Stimulated activated naive B cell treated with anti-CD40 and anti-IgM and Interleukin-4, amounts not matched to agents 10 μg/mL and 1 μg/mL and 100 μg/mL, for 72 hours (primary cell): ENCODE results near the gene SELPLG.

Source experiments
- ATAC-seq, 2 donors: fragments of 150-1000 bp; cut with Tn5 transposase; replicated peaks; 2 replicates each; pipeline ENCODE4 v1.10.0; 2021; ENCODE audit warnings: moderate library complexity in 1 of 2
- DNase-seq: peaks from one replicate; pipeline ENCODE4 v3.0.0; 2021
- H3K27ac Mint-ChIP-seq: one replicate; pipeline ENCODE4 v1.8.0; 2022; ENCODE audit warnings: mild to moderate bottlenecking, mixed read lengths
- H3K27me3 Mint-ChIP-seq, 2 donors: one replicate each; pipeline ENCODE4 v1.8.0; 2022; ENCODE audit warnings: mixed read lengths in 2 of 2
- H3K36me3 Mint-ChIP-seq, 2 donors: one replicate each; pipeline ENCODE4 v1.8.0; 2022; ENCODE audit warnings: mixed read lengths in 2 of 2, mild to moderate bottlenecking in 1 of 2
- H3K4me1 Mint-ChIP-seq, 2 donors: one replicate each; pipeline ENCODE4 v1.8.0; 2022; ENCODE audit warnings: mixed read lengths in 2 of 2, mild to moderate bottlenecking in 1 of 2
- H3K4me3 Mint-ChIP-seq, 2 donors: one replicate each; pipeline ENCODE4 v1.8.0; 2022; ENCODE audit warnings: mild to moderate bottlenecking in 2 of 2, mixed read lengths in 2 of 2, moderate library complexity in 1 of 2
- H3K9me3 Mint-ChIP-seq, 2 donors: one replicate each; pipeline ENCODE4 v1.8.0; 2022; ENCODE audit warnings: mixed read lengths in 2 of 2, mild to moderate bottlenecking in 1 of 2

SELPLG gene

GRCh38 chr12:108647585-108648287, 14.0 kb upstream of the SELPLG start:
- no peaks in the 10 kb centered on the region for H3K9me3 Mint-ChIP-seq
- no peak for ATAC-seq
- DNase-seq: no peak
- H3K27me3 Mint-ChIP-seq: no peaks in the 10 kb centered on the region
- H3K4me1 Mint-ChIP-seq: peaks cover 32 to 62% of the 10 kb centered on the region in 2 donors
- peak overlapping the region; percentile 2 for H3K27ac Mint-ChIP-seq
- H3K4me3 Mint-ChIP-seq: no peak overlapping the region
- H3K36me3 Mint-ChIP-seq: peaks cover 30 to 59% of the 10 kb centered on the region in 2 donors

- no peaks in the 10 kb centered on the region for H3K9me3 Mint-ChIP-seq
- ATAC-seq (no peak), DNase-seq (no peak)
- no peaks in the 10 kb centered on the region for H3K27me3 Mint-ChIP-seq
- peaks cover 28 to 55% of the 10 kb centered on the region in 2 donors for H3K36me3 Mint-ChIP-seq
- H3K4me1 Mint-ChIP-seq: peaks cover 34 to 64% of the 10 kb centered on the region in 2 donors
- H3K27ac Mint-ChIP-seq: peak overlapping the region; percentile 70
- H3K4me3 Mint-ChIP-seq: peak overlapping the region; percentile 10 to 32
Measured at GRCh38 chr12:108646600-108647579, 13.2 kb upstream of the SELPLG start.

DNA sequence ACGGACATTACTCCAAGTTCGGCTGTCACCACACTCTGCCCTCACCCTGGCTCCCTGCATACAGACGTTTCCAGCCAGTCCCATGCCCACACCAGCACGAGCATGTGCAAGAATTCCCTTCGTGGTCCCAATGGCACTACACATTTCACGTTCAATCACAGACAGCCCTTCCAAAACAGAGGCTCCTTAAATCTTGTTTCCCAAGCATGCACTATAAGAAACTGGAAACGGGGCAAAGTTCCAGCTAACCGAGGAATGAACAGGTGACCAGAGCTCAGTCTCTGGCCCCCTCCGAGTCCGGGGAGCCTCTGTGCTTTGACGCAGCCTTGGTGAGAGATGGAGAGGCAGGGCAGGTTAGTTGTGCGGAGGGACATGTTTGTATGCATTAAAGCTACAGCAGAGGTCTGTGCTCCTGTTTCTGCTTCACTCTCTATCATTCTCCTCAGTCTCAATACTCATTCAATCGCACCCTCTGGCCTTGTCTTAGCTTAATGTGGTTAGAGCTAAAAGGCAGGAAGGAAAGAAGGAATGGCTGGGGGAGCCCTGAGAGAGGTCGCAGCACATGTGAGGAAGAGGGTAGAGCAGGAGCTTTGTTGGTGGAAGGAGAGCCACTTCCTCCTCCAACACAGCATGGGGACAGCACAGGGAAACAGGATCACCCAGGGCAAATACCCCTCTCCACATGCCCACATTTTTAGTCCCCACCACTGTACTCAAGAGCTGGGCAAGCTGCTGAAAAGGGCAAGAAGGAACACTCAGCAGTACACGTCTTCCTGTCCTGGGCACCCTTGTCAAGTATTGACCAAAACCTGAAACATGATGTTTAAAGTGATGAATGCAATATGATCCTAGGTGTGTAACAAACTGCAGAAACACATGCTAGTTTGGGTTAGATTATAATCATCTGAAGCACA, 12.2 kb upstream of the SELPLG start:
- no peak for DNase-seq
- H3K27me3 Mint-ChIP-seq: no peaks in the 10 kb centered on the region
- H3K9me3 Mint-ChIP-seq: no peaks in the 10 kb centered on the region
- ATAC-seq: no peak
- H3K36me3 Mint-ChIP-seq: peaks cover 26 to 55% of the 10 kb centered on the region in 2 donors
- peaks cover 42 to 73% of the 10 kb centered on the region in 2 donors for H3K4me1 Mint-ChIP-seq
- H3K4me3 Mint-ChIP-seq: peak overlapping the region; percentile 10 to 32
- peak overlapping the region; percentile 70 for H3K27ac Mint-ChIP-seq

DNA sequence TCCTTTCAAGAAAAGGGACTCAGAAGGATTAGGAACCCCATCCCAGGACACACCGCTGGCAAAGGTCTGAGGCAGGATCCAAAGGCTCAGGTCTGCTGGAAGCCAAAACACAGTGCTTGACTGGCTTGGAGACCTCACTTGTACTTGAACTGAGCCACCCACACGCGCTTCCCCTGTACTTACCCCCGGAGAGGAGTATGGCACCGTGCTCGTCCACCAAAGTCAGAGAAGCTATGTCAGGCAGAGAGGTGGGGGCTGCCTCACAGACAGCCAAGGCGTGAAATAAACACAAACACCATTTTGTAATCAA, 11.1 kb upstream of the SELPLG start:
- no peaks in the 10 kb centered on the region for H3K9me3 Mint-ChIP-seq
- peaks cover 50 to 83% of the 10 kb centered on the region in 2 donors for H3K4me1 Mint-ChIP-seq
- H3K4me3 Mint-ChIP-seq: no peak overlapping the region

DNA sequence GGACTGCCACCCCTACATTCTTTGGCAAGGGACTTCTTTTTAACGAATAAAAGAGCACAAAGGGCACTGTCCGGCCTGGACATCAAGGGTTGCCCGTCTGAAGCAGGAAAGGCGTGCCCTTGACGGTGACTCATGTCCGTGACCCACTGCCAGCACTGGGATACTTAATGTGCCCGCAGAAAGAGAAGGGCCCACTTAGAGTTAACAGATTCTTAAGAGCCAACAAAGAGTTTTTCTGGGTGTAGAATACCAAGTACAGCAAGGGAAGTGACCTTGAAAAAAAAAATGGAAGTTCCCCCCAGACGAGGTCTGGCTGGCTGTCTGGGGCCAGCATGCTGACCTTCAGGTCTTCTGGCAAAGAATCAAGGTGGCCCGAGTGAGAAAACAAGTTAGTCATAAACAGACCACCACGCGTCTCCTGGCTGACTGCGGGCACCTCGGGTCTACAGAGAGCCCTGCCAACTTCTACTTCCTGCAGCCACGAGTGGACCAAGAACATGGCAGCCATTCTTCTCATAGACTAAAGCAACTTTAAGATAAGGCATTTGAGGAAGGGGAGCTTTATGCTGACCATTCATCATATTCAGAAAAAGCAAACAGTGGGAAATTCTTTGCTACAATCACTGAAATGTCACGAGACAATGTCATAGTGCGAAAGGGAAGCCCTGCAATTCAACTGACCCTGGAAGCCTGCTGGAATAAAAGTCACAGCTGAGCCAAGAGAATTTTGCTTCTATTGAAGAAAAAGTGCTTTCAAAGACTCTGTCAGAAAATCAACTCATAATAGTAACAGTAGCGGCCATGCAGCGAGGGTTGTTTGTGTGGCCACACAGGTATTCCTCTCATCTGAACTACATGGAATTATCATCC, 10.5 kb upstream of the SELPLG start:
- Mint-ChIP-seq H3K27me3 (no peaks in the 10 kb centered on the region), H3K27ac (peak overlapping the region; percentile 60), H3K9me3 (peaks cover 0 to 2% of the 10 kb centered on the region in 2 donors), H3K36me3 (peaks cover 22 to 55% of the 10 kb centered on the region in 2 donors), H3K4me3 (no peak overlapping the region), H3K4me1 (peaks cover 49 to 83% of the 10 kb centered on the region in 2 donors)
- DNase-seq (no peak), ATAC-seq (no peak)

More for the DNA sequence above, 11.1 kb upstream of the SELPLG start:
- Mint-ChIP-seq H3K36me3 (peaks cover 25 to 58% of the 10 kb centered on the region in 2 donors), H3K27ac (peak overlapping the region; percentile 53), H3K27me3 (no peaks in the 10 kb centered on the region)
- no peak for ATAC-seq
- DNase-seq: no peak

GRCh38 chr12:108642899-108643654, 9.4 kb upstream of the SELPLG start:
- ATAC-seq (no peak), DNase-seq (no peak)
- Mint-ChIP-seq H3K27me3 (no peaks in the 10 kb centered on the region), H3K9me3 (peaks cover 0 to 2% of the 10 kb centered on the region in 2 donors), H3K4me3 (no peak overlapping the region), H3K27ac (no peak overlapping the region), H3K36me3 (peaks cover 16 to 48% of the 10 kb centered on the region in 2 donors), H3K4me1 (peaks cover 58 to 83% of the 10 kb centered on the region in 2 donors)

DNA sequence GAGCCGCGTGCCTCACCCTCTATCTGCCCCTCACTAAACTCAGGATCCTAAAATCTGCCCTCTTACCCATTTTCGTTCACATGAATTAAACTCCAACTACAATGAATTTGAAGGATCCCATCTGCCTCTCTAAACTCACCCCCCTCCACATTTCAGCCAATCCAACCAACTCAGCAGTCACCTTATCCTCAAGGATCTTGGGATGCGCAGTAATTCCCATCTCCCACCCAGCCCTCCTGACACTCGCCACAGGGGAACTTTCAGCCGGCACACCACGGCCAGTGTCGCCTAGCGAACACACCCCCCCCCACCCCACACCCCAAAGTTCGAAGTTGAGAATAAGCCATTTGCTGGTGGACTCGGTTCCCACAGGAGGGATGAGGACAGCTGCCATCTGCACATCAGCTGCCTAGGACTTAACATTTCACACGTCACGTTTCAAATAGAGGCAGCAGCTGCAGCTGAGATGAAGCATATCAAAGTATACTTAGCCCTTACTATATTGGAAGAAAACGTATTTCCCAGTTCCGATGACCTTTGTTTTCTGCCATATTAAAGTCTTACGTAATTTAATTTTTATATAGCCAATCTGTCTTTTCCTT, 8.7 kb upstream of the SELPLG start:
- peaks cover 0 to 2% of the 10 kb centered on the region in 2 donors for H3K9me3 Mint-ChIP-seq
- no peaks in the 10 kb centered on the region for H3K27me3 Mint-ChIP-seq

DNA sequence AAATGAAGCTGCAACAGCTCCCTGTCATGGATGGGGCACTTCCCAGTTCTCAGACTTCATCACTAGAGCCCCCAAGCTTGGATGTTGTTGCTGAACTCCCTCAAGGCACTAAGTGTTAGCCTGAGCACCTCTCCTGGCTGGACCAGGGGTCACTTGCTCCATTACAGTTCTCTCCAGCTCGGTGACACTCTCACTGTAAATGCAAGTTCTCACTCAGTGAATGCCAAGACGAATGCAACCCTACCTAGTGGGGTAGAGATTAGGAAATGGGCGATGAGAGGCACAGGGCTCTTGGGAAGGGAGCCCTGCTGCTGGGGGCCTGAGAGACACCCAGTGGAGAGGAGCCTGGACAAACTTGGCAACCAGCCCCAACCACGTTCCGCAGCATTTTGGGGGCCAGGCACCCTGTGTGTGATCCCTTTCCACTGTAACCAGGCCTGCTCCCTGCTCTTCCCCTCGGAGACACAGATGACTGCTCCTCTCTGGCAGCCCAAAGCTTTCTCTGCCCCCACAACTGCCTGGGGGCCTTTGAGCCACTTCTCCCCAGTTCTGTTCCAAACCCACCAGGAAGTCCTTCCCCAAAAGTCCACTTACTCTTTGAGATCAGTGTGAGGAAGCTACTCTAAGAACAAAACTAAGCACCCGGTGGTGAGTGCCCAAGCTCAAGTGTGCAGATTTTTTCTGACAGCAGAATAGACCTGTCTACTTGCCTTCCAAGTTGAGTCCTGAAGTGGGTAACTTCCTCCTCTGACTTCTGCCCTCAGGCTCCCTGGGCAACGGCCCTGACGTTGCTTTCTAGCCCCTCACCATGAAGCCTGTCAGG, 8.0 kb upstream of the SELPLG start:
- no peak for DNase-seq
- peak overlapping the region; percentile 70 for H3K27ac Mint-ChIP-seq
- H3K9me3 Mint-ChIP-seq: peaks cover 0 to 2% of the 10 kb centered on the region in 2 donors
- peak; percentile 49 to 58 for ATAC-seq
- H3K36me3 Mint-ChIP-seq: peaks cover 8 to 40% of the 10 kb centered on the region in 2 donors
- H3K4me1 Mint-ChIP-seq: peaks cover 67 to 86% of the 10 kb centered on the region in 2 donors
- no peaks in the 10 kb centered on the region for H3K27me3 Mint-ChIP-seq
- peak overlapping the region; percentile 1 to 63 for H3K4me3 Mint-ChIP-seq

More for the DNA sequence above, 8.7 kb upstream of the SELPLG start:
- ATAC-seq (peak; percentile 16 to 37), DNase-seq (no peak)
- peak overlapping the region; percentile 70 for H3K27ac Mint-ChIP-seq
- peak overlapping the region; percentile 1 to 63 for H3K4me3 Mint-ChIP-seq
- peaks cover 62 to 83% of the 10 kb centered on the region in 2 donors for H3K4me1 Mint-ChIP-seq
- H3K36me3 Mint-ChIP-seq: peaks cover 11 to 43% of the 10 kb centered on the region in 2 donors

DNA sequence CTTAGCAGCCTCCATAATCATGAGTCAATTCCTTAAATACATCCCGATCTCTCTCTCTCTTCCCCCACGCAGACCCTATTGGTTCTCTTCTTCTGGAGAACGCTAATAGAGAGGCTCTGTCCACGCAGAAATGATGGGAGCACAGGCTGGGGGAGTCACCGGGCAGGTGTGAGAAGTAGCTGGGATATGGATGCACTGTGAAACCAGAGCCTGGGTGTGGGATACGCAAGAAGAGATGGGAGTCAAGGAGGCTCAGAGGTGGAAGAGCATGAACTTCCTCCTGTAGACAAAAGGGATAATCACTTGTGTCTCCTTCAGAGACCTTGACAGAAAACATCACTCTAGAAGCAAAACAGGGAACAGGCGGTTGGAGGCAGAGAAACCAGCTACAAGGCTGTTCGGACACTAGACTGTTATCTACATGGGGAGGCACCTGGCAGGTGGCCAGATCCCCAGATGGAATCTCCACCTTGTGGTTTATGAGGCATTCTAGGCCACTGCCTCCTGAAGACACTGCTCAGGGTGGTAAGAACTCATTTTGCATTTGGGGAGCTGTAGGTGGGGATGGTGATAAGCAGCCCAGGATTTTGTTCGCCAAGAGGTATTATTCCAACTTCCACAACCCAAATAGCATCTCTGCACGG, 7.2 kb upstream of the SELPLG start:
- DNase-seq (no peak), ATAC-seq (no peak)
- H3K9me3 Mint-ChIP-seq: peaks cover 0 to 2% of the 10 kb centered on the region in 2 donors
- H3K4me3 Mint-ChIP-seq: peak overlapping the region in 1 of 2 donors; percentile 1
- H3K27me3 Mint-ChIP-seq: no peaks in the 10 kb centered on the region
- H3K36me3 Mint-ChIP-seq: peaks cover 6 to 33% of the 10 kb centered on the region in 2 donors
- H3K4me1 Mint-ChIP-seq: peaks cover 65 to 84% of the 10 kb centered on the region in 2 donors
- no peak overlapping the region for H3K27ac Mint-ChIP-seq

DNA sequence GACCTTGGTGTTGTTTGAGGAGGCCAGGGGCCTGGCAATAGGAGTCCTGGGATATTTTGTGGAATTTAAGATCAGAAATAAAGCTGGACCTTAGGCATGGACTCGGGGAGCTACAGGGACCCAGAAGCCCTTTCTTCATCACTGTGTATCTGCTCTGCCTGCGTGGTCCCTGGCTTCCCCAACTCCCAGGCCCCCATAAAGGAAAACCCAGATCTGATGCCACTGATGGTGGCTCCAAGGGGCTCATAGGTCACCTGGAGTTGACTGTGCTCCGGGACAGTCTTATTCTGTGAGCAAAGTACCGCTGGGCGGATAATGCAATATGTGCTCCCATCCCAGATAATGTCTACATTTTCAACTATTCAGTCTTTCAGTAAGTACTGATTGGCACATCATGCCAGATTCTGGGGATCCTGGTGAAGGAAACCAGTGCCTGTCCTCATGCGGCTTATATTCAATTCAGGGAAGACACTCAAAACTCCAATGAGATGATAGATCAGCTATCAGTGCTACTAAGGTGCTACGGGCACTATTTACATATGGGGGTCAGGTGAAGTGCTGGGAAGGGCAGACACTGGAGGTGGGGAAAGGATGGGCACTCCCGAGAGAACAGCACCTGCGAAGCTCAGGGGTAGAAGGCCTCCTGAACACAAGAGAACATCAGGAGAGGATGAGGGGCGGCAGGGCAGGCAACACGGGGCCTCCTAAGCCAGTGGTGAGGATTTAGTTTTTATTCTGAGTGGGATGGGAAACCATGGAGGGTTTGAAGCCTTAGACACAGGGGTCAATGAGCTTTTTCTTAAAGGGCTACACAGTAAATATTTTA, 5.5 kb upstream of the SELPLG start:
- Mint-ChIP-seq H3K4me3 (peak overlapping the region; percentile 11 to 22), H3K4me1 (peaks cover 63 to 86% of the 10 kb centered on the region in 2 donors), H3K27ac (peak overlapping the region; percentile 66), H3K36me3 (peaks cover 2 to 16% of the 10 kb centered on the region in 2 donors), H3K27me3 (no peaks in the 10 kb centered on the region), H3K9me3 (peaks cover 0 to 2% of the 10 kb centered on the region in 2 donors)
- ATAC-seq (no peak), DNase-seq (no peak)
